Keratinocyte (primary cell): ENCODE data around the gene PTPRN2. TPM values are rescaled to one million over a fixed set of nuclear protein-coding genes. Genes with fewer than 3 reads are reported as not detected.

Experiments
- DNase-seq: peaks from one replicate; pipeline ENCODE4 v3.0.0-alpha.2; 2011; ENCODE audit warnings: low read depth, missing footprints, low spot score
- FAIRE-seq: peaks from 2 replicates; lab custom pipeline; 2011; peaks lifted over from hg19 to GRCh38; lab: Jason Lieb, UNC
- H2AFZ ChIP-seq: 2 replicates; pipeline ENCODE4 v1.6.0; 2012; ENCODE audit warnings: low read length, control low read depth, inconsistent platforms; ENCODE audit not compliant: control insufficient read depth
- H3K27ac ChIP-seq: 2 replicates; pipeline ENCODE4 v1.5.1; 2011; ENCODE audit warnings: low read length; ENCODE audit not compliant: control insufficient read depth, insufficient read depth
- H3K27me3 ChIP-seq: 3 replicates; pipeline ENCODE4 v1.6.0; 2011; ENCODE audit warnings: low read length; ENCODE audit not compliant: control insufficient read depth, insufficient read depth; ENCODE audit errors: extremely low read depth
- H3K36me3 ChIP-seq, 2 experiments: 2 replicates in 1 of 2; 3 replicates in 1 of 2; pipeline ENCODE4 v1.5.1; 2011; ENCODE audit warnings: low read length in 2 of 2, mild to moderate bottlenecking in 1 of 2; ENCODE audit not compliant: control insufficient read depth in 2 of 2, insufficient read depth in 2 of 2; ENCODE audit errors: extremely low read depth in 1 of 2
- H3K4me1 ChIP-seq: 3 replicates; pipeline ENCODE4 v1.5.1; 2011; ENCODE audit warnings: low read length; ENCODE audit not compliant: control insufficient read depth, insufficient read depth; ENCODE audit errors: extremely low read depth
- H3K4me2 ChIP-seq: 3 replicates; pipeline ENCODE4 v1.6.0; 2011; ENCODE audit warnings: low read depth, low read length; ENCODE audit not compliant: control insufficient read depth, insufficient read depth; ENCODE audit errors: extremely low read depth
- H3K4me3 ChIP-seq, 3 experiments: fragments of 200-600 bp in 1 of 3; sonication (generic) in 1 of 3; 2 replicates in 2 of 3; 3 replicates in 1 of 3; pipeline ENCODE4 v1.5.1; 2011 to 2016; ENCODE audit warnings: low read length in 3 of 3, mild to moderate bottlenecking in 3 of 3, control low read depth in 2 of 3, inconsistent platforms in 1 of 3, low read depth in 1 of 3, mixed read lengths in 1 of 3, mixed run types in 1 of 3, moderate library complexity in 1 of 3; ENCODE audit not compliant: control insufficient read depth in 2 of 3, insufficient read depth in 2 of 3; ENCODE audit errors: extremely low read depth in 1 of 3
- H3K79me2 ChIP-seq: 2 replicates; pipeline ENCODE4 v1.6.0; 2012; ENCODE audit warnings: low read length; ENCODE audit not compliant: control insufficient read depth, insufficient read depth
- H3K9ac ChIP-seq: 3 replicates; pipeline ENCODE4 v1.6.0; 2011; ENCODE audit warnings: low read length; ENCODE audit not compliant: control insufficient read depth, insufficient read depth; ENCODE audit errors: extremely low read depth
- H3K9me1 ChIP-seq: 3 replicates; pipeline ENCODE4 v1.6.0; 2011; ENCODE audit warnings: low read length; ENCODE audit not compliant: control insufficient read depth, insufficient read depth; ENCODE audit errors: extremely low read depth
- H3K9me3 ChIP-seq: 2 replicates; pipeline ENCODE4 v1.5.1; 2012; ENCODE audit warnings: low read depth, low read length; ENCODE audit not compliant: control insufficient read depth
- H4K20me1 ChIP-seq: 3 replicates; pipeline ENCODE4 v1.6.0; 2011; ENCODE audit warnings: low read length; ENCODE audit not compliant: control insufficient read depth, insufficient read depth; ENCODE audit errors: extremely low read depth
- CTCF ChIP-seq, 3 experiments: IDR thresholded peaks in 1 of 3; conservative IDR thresholded peaks in 1 of 3; optimal IDR thresholded peaks in 1 of 3; 2 replicates in 2 of 3; 3 replicates in 1 of 3; pipeline versions ENCODE3 to v1.5.1; 2011; ENCODE audit warnings: low read length in 3 of 3, mild to moderate bottlenecking in 3 of 3, moderate library complexity in 2 of 3, control low read depth in 1 of 3, inconsistent platforms in 1 of 3; ENCODE audit not compliant: insufficient read depth in 2 of 3; ENCODE audit errors: extremely low read depth in 1 of 3
- EZH2 ChIP-seq: IDR thresholded peaks from one replicate; pipeline ENCODE4 v1.6.1; 2012; ENCODE audit warnings: inconsistent platforms, mild to moderate bottlenecking, low read length, moderate library complexity
- dilution Hi-C: fragments of 300-500 bp; cut with MboI; formaldehyde crosslinking; loops from one replicate; pipeline ENCODE4 v1.7.0; 2020; ENCODE audit warnings: low sequenced_read_pairs; ENCODE audit not compliant: extremely low pct_ligation_motif_present
- polyA plus RNA-seq, 5 experiments: library from polyadenylated mRNA; depleted of rRNA in 3 of 5; stranded (reverse) in 3 of 5; stranded (forward) in 1 of 5; unstranded in 1 of 5; fragments of >200 nt; gene quantifications; 1 replicate in 1 of 5; 2 replicates in 3 of 5; 3 replicates in 1 of 5; pipeline versions ENCODE4 v1.2.1 to v1.2.3, GENCODE V29; 2011 to 2012; ENCODE audit warnings: missing spikeins in 2 of 5, low read depth in 1 of 5, low replicate concordance in 1 of 5

The PTPRN2 gene
- polyA plus RNA-seq, 1 donor (not counting 4 experiments of a cell fraction or from before 2014, with no cell fraction given): not detected

DNA sequence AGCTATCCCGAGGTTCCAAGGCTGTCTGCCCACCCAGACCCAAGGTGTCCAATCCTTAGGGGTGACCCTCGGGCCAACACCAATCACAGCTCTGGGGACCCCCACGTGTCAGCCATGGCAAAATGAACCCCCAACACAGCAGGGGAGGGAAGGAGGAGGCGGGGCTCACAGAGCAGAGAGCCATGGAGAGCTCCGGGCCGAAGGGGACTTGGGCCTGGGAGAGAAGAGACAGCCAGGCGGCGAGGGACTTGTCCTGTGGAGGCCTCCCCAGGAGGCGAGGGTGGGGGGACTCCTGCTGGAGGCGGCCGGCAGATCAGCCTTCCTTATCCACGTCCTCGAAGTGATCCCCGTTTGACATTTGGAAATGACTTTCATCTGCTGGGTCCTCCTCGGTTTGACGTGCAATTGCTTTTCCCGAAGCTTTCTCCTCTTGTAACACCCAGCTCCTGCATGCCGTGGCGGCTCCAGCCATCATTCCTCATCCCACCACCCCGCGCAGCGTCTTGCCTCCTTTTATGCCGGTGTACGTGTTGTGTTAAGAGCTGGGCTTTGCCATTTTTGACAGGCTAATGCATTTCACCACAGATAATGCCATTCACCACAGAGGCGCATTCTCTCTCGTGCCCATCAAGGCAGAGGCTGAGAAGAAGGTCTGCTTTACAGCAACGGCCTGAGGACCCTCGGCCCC, 913.5 kb downstream of the PTPRN2 start:
- Histone ChIP-seq H3K27me3 (no peaks in the 10 kb centered on the region), H3K4me2 (no peak overlapping the region), H3K36me3 (no peaks in the 10 kb centered on the region), H4K20me1 (no peaks in the 10 kb centered on the region), H3K9me3 (peaks cover 3% of the 10 kb centered on the region), H3K27ac (no peak overlapping the region), H3K79me2 (no peaks in the 10 kb centered on the region), H3K4me3 (no peak overlapping the region), H3K9me1 (no peaks in the 10 kb centered on the region), H3K9ac (no peak overlapping the region), H2AFZ (no peak overlapping the region), H3K4me1 (no peaks in the 10 kb centered on the region)
- no peak for DNase-seq
- dilution Hi-C loops: no loop called here
- no peak for TF ChIP-seq CTCF (optimal IDR thresholded peaks at IDR 0.05 in 1 of 3, IDR thresholded peaks at IDR 0.05 in 1 of 3, conservative IDR thresholded peaks at IDR 0.05 in 1 of 3; ENCODE audit: extremely low read depth in 1 of 3, insufficient read depth in 2 of 3, low read length in 3 of 3)
- TF ChIP-seq EZH2: no peak
- no peak for FAIRE-seq

DNA sequence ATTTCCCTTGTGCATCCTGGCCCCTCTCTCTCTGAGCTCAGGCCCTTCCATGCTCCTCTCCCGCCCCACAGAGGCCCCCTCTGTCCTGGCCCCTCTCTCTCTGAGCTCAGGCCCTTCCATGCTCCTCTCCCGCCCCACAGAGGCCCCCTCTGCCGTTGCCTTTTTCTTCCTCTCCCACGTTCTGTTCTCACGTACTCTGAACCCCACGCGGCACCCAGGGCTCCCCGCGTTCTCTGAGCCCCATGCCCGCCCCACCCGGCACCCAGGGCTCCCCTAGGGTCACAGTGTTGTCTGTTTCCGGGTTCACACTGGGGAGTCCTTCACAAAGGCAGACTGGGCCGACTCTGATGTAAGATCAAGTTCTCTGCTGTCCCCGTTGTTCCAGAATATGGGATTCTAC, 914.0 kb downstream of the PTPRN2 start:
- Histone ChIP-seq H2AFZ (no peak overlapping the region), H3K27me3 (no peaks in the 10 kb centered on the region), H3K4me3 (no peak overlapping the region), H3K4me1 (no peaks in the 10 kb centered on the region), H3K27ac (no peak overlapping the region), H3K9me1 (no peaks in the 10 kb centered on the region), H3K36me3 (no peaks in the 10 kb centered on the region), H4K20me1 (no peaks in the 10 kb centered on the region), H3K79me2 (no peaks in the 10 kb centered on the region), H3K9me3 (peaks cover 3% of the 10 kb centered on the region), H3K4me2 (no peak overlapping the region), H3K9ac (no peak overlapping the region)
- DNase-seq: no peak
- TF ChIP-seq EZH2 (no peak), CTCF (optimal IDR thresholded peaks at IDR 0.05 in 1 of 3, IDR thresholded peaks at IDR 0.05 in 1 of 3, conservative IDR thresholded peaks at IDR 0.05 in 1 of 3; ENCODE audit: extremely low read depth in 1 of 3, insufficient read depth in 2 of 3, low read length in 3 of 3) (no peak)
- dilution Hi-C loops: no loop called here
- FAIRE-seq: no peak
